ENCODE data around the gene COL6A1.

- TF ChIP-seq REST (IDR thresholded peaks at IDR 0.05), result no peak
- no peak for TF ChIP-seq RAD21 (conservative IDR thresholded peaks at IDR 0.05 in 1 of 2, IDR thresholded peaks at IDR 0.05 in 1 of 2)
- TF ChIP-seq HDAC2 (IDR thresholded peaks at IDR 0.05), result no peak
- TF ChIP-seq CTCF (IDR thresholded peaks at IDR 0.05), result no peak
- no peak for TF ChIP-seq KDM1A (IDR thresholded peaks at IDR 0.05; ENCODE audit: low read depth)
- no peak for TF ChIP-seq POLR2A (IDR thresholded peaks at IDR 0.05; ENCODE audit: low read length)
- TF ChIP-seq RCOR1 (IDR thresholded peaks at IDR 0.05; ENCODE audit: low read depth, low read length), result no peak
- TF ChIP-seq SREBF2 (IDR thresholded peaks at IDR 0.05), result no peak
Measured at GRCh38 chr21:45983981-45984551, 2.5 kb downstream of the COL6A1 start.

Data from A549 (cell line).